H1 (cell line): ENCODE measurements around the gene ZNF44. TPM values are rescaled to one million over a fixed set of nuclear protein-coding genes. Genes with fewer than 3 reads are reported as not detected.

Experiments
- EGR1 ChIP-seq: IDR thresholded peaks from 2 replicates; pipeline ENCODE4 v1.6.1; 2011; ENCODE audit warnings: low read depth, low read length, borderline replicate concordance
- GABPA ChIP-seq: IDR thresholded peaks from 2 replicates; pipeline ENCODE4 v1.6.1; 2011; ENCODE audit warnings: mild to moderate bottlenecking, low read length, moderate library complexity, borderline replicate concordance; ENCODE audit not compliant: insufficient read depth
- HDAC2 ChIP-seq, 2 experiments: fragments of 300-600 bp in 1 of 2; sonication (generic) in 1 of 2; IDR thresholded peaks; 2 replicates each; pipeline ENCODE4 v1.6.1; 2011 to 2012; ENCODE audit warnings: low read depth in 2 of 2, low read length in 2 of 2, mild to moderate bottlenecking in 2 of 2, moderate library complexity in 2 of 2, borderline replicate concordance in 1 of 2, inconsistent platforms in 1 of 2
- JUND ChIP-seq: IDR thresholded peaks from 2 replicates; pipeline ENCODE4 v1.6.1; 2011; ENCODE audit warnings: mild to moderate bottlenecking, improper control_type of control experiment, low read length
- polyA plus RNA-seq, 7 experiments: library from polyadenylated mRNA; depleted of rRNA in 3 of 7; stranded (reverse) in 5 of 7; unstranded in 2 of 7; fragments of >200 nt in 5 of 7; fragments of 200-250 nt in 2 of 7; gene quantifications; 1 replicate in 5 of 7; 2 replicates in 1 of 7; 4 replicates in 1 of 7; pipeline versions ENCODE4 v1.2.1 to v1.2.3, GENCODE V29; 2011 to 2013; ENCODE audit warnings: missing spikeins in 2 of 7, mixed read lengths in 2 of 7
- total RNA-seq: library from RNA; stranded (reverse); fragmentation: NEBNext Ultra II Directional; extraction: Animal tissue kit (Norgen Biotek cat#: 25700); gene quantifications from 2 replicates; pipeline ENCODE4 v1.2.1, GENCODE V29; 2021

Gene ZNF44
- total and polyA plus RNA-seq, 2 of the 8 experiments (the other 6 are each of a cell fraction or from before 2014, with no cell fraction given), result 1.3 to 2.8 TPM

DNA sequence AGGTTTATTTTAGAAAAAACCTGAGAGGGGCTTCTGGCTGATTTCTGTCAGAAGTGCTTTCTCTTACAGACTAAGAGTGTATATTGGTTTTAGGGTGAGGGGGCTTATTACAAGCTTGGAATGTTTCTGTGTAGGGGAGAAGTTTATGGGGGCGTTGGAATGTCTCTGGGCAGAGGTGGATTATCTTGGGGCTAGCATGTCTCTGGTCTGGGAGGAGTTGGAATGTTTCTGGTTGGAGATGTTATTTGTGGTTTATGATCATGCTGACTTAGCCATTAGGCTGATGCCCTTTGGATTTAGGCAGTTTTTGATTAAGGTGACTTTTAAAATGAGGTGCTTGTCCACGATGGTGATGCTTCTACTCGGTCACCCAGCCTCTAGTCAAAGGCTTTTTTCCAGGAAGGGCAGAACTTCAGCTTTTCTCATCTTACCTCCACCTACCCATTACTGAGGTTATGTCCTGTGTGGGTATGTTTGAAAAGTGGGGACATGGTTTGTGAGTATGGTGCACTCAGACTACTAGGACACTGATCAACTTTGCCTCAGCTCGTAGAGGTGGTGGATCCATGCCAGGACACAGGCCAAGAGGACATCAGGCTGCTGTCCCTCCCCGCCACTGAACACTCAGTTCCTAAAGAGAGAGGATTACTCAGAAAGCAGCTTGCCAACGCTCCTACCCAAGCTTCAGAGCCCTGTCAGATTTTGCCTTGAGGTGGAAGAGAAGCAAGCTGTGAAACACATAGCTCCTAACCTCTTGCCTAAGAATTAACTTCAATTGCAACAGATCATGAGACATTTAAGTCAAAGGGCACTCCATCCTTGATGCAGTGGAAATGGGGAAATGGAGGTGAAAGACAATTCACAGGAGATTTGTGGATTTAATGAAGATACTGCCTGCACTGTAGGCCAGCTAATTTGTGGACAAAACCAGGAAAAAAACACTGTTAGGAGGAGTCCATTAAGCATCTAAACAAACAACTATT is 63.6 kb downstream of the ZNF44 start (continued):
- no peak for TF ChIP-seq HDAC2 (IDR thresholded peaks at IDR 0.05; ENCODE audit: borderline replicate concordance in 1 of 2, low read depth in 2 of 2, low read length in 2 of 2)
- TF ChIP-seq EGR1, result no peak
- TF ChIP-seq GABPA, result no peak
- TF ChIP-seq JUND, result no peak
